ENCODE results near the gene ARHGDIB.

The ARHGDIB gene

DNA sequence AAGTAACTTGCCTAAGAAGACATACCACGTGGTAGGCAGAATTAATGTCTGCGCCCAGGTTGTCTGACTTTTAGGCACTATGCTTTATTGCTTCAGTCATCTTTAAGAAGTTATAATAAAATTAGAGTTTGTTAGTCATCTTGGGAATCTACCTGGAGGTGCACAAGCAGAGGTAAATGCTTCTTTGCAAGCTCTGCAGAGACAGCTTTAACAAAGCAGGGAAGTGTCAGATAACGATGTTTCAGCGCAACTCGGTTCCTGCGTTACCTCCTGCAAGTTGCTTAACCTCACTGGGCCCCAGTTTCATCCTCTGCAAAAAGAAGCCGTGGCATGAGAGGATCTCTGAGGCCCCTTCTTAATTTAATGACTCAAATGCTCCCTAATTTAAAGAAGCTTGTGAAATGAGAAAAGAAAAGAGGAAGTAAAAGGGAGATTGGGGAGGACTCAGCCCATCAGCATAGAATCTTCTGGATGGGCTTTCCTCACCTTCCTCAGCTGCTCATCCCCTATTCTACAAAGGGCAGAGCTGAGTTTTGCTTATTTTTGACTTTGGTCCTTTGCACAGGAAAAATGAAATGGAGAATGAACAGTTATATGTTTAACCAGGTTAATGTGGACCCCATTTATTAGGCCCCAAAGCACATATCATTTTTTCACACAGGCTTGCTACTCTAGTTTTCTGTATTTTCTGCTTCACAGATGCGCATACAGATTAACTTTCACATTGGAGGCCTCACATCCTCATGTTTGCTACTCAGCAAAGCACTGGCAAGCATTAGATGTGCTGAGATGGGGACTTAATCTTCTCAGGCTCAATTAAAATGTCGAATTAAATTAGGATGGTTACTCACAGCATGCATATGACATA, 5.1 kb downstream of the ARHGDIB start:
- DNase-seq (ENCODE audit: low spot score) = no peak

DNA sequence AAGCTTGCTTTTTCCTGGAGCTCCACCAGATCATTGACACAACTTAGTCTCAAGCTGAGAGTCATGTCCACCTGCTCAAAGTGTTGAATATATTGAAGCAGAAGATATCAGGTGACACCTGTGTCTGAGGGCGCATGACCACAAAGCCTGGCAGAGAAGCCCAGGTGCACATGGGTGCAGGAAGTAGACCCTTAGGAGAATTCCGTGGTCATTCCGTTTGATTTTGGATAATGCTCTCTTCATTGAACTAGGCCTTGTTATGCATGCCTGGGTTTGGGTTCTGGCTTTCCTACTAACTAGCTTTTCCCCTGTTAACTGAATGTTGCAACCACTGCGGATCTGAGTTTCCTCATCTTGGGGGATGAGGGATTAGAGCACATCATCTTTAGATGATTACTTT, 7.1 kb downstream of the ARHGDIB start:
- no peak for DNase-seq (ENCODE audit: low spot score)

DNA sequence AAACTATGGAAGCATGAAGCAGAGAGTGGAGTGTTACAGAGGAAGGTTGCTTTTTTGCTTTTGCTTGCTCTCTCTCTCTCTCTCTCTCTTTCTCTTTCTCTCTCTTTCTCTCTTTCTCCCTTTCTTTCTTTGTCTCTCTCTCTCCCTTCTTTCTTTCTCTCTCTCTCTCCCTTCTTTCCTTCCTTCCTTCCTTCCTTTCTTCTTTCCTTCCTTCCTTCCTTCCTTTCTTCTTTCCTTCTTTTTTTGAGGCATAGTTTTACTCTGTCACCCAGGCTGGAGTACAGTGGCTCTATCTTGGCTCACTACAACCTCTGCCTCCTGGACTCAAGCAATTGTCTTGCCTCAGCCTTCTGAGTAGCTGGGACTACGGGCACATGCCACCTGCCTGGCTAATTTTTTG, 7.6 kb downstream of the ARHGDIB start:
- DNase-seq (ENCODE audit: low spot score) = no peak

DNA sequence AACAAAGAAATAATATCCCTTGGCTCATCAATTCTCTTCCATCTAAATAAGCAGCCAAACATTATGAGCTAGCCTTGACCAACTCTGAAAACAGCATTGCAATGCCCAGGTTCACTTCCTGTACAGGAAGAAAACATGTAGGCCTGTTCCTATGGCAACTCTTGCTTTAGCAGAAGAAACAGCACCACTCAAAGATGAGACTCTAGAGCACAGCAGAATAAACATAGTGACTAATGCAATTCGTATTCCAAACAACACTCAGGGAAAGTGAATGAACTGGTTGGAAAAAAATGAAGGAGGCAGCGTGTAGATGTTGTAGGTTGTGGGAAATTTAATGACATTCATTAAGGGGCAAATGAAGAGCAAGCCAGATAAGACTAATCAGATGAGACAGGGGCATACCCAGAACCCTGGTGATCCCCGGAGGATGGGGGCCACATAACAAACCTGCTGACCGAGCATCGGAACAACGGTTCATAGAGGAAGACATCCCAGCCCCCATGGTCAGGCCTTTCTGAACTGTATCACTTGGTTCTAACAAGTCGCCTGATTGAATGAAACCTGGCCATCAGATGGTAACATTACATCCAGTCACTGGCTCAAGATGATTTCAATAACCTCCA, 9.0 kb downstream of the ARHGDIB start:
- peak; percentile 47 for DNase-seq (ENCODE audit: low spot score)

DNA sequence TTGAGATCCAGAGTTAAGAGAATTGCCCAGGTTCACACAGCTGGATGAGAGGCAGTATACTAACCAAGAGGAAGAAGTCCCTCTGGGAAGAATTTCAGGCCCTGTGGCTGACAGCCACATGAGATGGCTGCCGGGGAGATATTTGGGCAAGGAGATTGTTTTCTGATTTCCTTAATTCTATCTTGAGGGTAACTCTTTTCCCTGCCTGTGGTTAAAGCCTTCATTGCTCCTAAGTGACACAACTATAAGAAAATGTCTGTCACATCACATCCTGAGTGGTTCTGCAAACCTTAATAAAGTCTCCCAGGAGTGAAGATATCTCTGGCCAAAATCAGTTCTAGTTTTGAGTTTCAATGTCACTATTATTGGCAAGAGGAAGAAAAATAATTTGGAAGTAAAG, 9.6 kb downstream of the ARHGDIB start:
- no peak for DNase-seq (ENCODE audit: low spot score)

DNA sequence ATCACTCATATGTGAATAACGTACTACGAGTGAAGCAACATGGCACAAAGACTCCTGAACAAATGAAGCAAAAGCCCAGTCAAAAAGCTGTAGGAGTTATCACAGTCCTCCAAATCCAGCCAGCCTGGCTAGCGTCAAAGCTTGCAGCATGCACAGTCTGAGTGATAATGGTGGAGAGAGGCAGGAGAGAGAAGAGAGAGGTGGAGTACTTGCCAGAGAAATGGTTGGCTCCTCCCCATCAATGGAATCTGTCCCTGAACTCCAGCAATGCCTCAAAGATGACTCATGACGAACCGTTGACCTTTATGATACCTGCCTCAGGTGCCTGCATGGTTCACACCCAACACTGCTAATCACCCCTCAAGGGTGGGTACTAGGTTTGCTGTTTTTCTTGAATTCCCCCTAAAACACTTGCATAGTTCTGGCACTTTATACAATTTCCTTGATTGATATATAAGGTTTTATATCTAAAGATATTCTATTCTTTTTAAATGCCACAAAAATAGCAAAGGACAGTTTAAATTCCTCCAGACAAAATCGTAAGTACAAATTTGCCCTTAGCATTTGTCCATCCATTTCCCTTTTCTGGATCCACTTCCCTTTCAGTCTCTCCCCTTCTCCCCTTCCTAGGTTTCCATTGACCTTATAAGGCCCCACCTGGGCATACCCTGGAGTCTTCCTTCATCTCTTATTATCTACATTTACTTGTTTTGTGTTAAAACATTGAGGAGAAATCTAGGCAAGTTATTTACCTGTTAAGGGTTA, 10.2 kb downstream of the ARHGDIB start:
- DNase-seq (ENCODE audit: low spot score) = peak; percentile 85

DNA sequence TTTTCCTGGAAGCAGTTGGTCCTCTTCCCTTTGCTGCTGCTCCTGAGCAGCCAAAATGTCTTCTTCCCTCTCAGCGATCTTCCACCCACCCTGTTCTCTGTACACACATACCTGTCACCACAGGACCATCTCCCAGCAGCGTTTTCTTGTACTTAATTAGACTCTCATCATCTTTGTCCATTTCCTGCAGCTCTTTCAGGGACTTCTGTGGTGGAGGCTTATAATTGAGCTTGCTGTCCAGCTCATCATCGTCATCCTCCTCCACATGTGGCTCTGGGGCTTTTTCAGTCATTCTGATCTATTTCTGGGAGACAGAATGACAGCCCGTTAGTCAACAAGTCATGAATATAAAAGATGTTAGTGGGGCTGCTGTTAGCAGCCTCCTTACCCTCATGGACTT, 11.0 kb downstream of the ARHGDIB start:
- no peak for DNase-seq (ENCODE audit: low spot score)

DNA sequence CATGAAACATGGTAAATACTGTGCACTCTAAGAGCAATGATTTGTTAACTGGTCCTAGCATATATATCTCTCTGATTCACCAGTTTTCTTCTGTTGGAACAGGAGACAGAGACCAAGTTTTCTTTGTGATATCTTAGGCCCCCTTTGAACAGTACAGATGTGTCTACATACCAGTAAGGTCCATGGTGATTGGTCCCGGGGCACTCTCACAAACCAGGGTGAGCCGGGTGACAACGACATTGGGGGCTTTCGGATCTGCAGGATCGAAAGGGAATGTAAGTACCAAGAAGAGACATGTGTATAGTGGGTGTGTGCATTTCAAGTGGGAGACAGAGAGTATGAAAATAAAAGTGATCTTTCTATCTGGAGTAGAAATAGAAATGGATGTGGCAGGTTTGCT, 11.8 kb downstream of the ARHGDIB start:
- DNase-seq (ENCODE audit: low spot score) = no peak

DNA sequence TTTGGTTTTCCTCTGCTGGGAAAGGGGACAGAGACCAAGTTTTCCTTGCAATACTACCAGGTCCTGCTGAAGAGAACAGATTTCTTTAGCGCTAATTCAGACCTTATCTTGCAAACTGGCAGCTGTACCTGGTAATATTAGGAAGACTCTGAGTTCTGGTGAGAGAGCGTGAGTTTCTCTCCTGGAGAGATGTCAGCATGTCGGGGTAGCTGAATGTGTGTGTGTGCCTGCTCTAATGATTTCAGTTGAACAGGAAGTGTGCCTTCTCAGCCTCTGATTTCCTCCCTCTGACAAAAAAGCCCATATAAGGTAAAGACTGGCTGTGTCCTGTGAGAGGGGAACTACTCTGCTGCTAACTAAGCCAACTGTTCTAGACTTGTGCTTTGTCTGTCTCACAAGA, 12.7 kb downstream of the ARHGDIB start:
- peak; percentile 36 for DNase-seq (ENCODE audit: low spot score)

DNA sequence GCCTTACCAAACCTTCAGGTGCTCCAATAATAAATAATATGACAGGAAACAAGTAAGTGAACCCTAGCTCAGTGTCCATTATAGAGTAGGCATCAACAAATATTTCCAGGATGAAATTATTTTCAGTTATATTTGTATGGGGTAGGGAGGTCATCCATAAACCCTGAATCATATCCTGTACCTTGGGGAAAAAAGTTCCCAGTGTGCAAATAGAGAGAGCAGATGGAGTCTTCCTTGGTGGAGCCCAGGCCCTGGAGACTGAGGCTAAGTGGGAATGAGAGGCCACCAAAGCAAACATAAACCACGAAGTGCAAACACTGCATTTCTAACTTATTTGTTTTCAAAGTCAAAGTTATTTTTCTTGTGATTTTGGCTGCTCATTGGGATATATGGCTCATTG, 14.5 kb downstream of the ARHGDIB start:
- DNase-seq (ENCODE audit: low spot score) = no peak

DNA sequence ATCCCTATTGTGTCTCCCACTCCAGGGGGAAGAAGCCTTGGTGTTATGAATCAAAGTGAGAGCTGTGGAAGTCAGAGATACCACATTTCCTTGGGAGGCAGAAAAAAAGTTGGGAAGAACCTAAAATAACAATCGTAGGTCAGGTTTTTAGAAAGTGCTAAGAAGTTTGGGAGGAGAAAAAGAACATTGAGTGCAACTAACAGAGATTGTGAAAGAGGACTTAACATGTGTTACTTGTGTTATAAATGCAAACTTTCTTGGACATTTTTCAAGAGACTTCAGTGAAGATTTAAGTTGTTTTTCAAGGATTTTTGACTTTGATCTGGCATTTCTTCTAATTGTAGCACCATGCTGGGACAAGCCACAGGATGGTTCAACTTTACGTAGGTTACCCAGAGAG, 15.2 kb downstream of the ARHGDIB start:
- DNase-seq (ENCODE audit: low spot score) = no peak

DNA sequence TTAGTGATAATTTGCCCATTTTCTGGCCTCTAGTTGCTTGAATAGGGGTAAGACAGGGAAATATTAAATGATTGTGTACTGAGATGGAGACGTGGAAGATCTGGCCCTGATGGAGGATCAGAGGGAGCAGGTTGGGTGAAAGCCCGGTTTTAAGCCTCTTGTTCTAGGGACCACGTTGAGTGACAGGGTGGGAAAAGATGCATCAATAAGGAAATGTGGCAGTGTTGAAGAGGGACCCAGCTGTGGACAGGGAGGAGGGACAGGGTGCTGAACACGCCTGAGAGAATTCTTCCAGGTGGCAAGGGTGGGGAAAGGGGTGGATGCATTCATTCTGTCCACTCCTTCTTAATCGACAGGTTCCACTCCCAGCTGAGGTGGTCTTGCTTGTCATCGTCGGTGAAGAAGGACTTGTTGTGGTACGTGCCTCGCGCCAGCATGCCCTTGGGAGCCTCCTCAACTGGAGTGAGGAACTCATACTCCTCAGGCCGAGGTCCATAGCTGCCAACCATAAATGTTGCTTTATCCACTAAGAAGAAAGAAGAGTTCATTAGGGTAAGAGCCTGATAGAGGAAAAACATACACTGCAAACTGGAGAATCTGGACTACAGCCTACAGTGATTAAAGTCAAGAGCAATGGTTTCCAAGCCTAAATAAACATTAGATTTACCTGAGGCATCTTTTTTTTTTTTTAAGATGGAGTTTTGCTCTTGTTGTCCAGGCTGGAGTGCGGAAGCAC, 19.0 kb downstream of the ARHGDIB start:
- DNase-seq (ENCODE audit: low spot score) = no peak

DNA sequence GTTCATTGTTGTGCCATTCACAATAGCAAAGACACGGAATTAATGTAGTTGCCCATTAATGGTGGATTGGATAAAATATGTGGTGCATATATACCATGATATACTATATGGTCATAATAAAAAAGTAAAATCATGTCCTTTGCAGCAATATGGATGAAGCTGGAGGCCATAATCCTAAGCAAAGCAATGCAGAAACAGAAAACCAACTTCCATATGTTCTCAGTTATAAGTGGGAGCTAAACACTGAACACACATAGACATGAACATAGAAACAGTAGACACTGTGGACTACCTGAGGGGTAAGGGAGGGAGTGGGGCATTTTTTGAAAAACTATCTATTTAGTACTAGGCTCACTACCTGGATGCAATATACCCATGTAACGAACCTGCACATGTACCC, 20.0 kb downstream of the ARHGDIB start:
- no peak for DNase-seq (ENCODE audit: low spot score)

DNA sequence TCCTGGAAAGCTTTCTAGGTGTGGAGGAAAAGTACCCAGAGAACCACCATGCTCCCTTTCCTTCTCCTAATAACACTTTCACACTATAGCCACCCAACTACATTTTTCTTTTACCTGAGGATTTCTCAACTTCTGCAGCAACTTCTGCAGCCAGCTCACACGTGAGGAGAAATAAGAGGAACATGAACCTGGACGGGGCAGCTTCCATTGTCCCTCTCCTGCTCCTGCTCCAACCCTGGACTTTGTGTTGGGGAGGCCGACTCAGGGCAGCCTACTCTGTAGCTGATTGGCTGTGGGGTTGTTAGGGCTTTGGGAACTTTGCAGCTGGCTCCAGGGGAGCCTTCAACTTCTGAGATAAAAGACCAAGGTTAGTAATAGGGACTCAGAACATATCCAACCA, 23.1 kb downstream of the ARHGDIB start, which contains the start of gene ERP27:
ERP27 (minus strand) TSS at position 237 of the 400 bp plus-strand sequence; CDS start at position 208, 29 bp downstream.
- no peak for DNase-seq (ENCODE audit: low spot score)

DNA sequence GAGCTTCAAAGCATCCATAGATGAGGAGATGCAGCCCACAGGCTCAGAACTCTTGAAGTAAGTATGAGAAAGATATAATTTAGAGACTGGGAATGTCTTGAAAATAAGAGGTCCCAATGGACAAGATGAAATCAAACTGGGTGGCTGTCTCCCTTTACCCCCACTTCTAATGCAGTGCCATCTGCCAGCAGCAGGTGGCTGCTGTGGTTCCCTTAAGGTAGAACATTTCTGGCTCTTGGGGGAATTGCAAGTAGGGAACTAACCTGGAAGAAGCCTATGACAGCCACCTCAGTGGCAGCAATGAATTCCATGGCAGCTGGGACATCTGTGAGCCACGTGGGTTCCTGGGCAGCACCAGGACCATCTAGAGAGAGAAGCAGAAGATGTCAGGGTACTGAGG, 23.7 kb downstream of the ARHGDIB start:
- DNase-seq (ENCODE audit: low spot score) = no peak

DNA sequence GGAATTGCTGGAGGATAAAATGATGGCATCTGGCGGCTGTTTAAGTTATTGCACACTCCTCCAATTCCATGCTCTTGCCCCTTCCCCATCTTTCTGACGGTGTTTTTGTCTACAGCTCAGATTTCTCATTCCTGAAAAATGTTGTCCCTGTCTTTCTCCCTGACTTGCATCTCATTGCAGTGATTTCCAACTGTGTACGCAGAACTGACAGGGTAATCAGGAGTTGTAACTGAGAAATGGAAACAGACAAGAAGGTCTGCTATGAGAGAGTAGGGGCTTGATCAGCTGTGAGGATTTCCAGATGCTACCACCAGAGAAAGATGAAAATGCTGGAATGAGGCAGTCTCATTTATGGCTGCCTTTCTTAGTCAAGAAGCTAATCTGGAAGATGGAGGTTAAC, 24.4 kb downstream of the ARHGDIB start:
- no peak for DNase-seq (ENCODE audit: low spot score)

DNA sequence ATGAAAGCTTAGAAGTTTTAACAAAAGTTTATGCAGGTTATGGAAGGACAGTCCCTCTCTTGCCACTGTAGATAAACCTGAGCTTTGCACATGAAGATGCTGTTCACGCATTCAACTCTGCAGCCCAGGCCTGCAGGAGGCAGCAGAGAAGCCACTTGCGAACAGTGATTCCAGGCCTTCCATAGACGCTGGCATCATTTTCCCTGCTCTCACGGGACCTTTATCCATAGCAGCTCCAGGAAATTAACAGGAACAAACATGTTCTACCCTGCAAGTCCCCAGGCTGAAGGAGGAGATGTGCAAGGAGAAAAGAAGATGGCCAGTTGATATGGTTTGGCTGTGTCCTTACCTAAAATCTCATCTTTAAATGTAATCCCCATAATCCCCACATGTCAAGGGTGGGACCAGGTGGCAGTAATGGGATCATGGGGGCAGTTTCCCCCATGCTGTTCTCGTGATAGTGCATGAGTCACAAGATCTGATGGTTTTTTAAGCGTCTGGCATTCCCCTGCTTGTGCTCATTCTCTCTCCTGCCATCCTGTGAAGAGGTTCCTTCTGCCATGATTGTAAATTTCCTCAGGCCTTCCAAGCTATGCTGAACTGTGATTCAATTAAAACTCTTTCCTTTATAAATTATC, 25.1 kb downstream of the ARHGDIB start:
- no peak for DNase-seq (ENCODE audit: low spot score)

DNA sequence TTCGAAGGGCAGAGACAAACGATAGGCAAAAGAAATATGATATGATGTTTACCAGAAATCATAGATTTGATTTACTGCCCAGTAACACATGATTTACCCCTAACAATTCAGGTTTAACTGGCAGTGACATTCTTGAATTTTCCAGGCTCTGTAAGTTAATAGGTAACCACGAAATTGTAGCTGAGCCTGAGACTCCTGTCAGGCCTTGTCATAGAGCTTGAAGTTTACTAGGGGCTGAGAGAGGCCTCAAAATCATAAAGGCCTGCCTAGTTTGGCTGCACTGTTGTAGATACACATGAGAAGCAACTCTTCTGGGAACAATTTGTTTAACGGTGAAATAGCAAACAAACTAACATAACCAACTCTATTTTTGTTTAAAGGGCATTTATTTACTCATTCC, 26.4 kb downstream of the ARHGDIB start:
- no peak for DNase-seq (ENCODE audit: low spot score)

DNA sequence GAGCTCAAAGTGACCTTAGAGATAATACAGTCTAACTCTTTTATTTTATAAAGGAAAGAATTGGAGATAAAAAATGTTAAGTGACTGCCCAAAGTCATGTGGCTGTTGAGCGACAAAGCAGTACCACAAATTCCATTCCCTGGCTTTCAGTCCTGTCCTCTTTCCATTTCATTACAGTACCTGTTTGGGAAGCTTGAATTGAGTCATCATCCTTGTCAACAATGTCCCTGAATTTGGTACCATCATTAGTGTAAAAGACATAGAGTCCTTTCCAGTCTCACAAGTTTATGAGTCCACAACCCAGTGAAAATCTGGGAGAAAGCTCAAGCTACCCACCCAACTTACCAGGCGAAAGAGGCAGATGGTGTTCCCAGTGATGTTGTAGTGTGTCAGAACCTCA, 26.9 kb downstream of the ARHGDIB start:
- no peak for DNase-seq (ENCODE audit: low spot score)

DNA sequence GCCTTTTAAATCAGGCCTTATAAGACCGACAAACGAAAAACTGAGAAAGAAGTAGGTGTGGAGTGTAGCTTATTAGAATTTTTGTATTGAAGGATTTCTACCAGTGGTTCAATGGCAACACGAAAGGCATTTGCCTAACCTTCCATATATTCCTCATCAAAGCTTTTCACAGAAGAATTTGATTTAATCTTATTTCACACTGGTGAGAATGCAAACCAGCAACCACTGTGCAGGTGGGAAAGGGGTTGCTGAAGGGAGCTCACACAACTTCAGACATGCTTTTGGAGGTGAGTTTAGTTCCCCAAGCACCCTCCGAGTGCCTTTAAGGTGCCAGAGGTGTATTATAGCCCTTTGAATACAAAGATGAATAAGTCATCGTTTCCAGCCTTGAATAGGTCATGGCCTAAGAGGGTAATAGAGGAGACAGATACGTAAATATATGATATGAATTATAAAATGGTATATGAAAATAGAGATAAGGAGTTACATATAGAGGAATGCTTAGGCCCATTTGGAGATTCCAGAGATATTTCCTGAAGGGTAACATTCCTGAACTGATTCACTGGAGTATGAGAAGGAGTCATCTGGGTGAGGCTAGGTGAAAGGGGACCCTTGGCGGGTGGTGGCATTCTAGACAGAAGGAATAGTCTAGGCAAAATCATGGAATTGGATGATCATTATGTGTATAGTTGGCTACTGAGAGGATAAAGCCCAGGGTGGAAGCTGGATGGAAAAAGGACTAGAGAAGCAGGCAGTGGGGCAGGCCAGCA, 29.4 kb downstream of the ARHGDIB start:
- no peak for DNase-seq (ENCODE audit: low spot score)

DNA sequence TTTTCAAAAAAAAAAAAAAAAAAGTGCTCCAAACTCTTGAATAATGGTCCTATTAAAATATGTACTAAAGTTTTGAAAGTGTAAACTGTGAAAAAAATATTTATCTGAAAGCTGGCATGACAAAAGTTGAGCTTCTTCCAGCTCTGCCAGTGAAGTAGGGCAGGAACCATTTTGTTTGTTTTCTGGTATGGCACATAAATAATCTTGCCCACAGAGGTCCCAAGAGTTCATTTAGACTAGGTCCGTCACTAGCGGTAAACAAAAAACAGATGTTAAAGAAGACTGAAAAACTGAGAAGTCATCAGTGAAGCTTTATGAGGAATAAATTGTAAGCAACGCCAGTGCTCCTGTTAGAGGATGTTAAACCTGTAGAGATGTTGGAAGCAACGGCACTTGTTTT, 30.0 kb downstream of the ARHGDIB start:
- no peak for DNase-seq (ENCODE audit: low spot score)

All from SW480 (cell line).